HG02885 (cell line): ENCODE data around the gene TMEM35B.
"Not testable (repeated sequence)": the region's sequence is repeated elsewhere in the genome, so short reads cannot be mapped to it uniquely, and the experiment has no call there.

ENCODE experiments used
- ATAC-seq: cut with Tn5 transposase; IDR thresholded peaks from one replicate; pipeline ENCODE4 v1.9.1; 2021; ENCODE audit warnings: mild to moderate bottlenecking; ENCODE audit not compliant: unreplicated experiment, poor library complexity

TMEM35B gene

DNA sequence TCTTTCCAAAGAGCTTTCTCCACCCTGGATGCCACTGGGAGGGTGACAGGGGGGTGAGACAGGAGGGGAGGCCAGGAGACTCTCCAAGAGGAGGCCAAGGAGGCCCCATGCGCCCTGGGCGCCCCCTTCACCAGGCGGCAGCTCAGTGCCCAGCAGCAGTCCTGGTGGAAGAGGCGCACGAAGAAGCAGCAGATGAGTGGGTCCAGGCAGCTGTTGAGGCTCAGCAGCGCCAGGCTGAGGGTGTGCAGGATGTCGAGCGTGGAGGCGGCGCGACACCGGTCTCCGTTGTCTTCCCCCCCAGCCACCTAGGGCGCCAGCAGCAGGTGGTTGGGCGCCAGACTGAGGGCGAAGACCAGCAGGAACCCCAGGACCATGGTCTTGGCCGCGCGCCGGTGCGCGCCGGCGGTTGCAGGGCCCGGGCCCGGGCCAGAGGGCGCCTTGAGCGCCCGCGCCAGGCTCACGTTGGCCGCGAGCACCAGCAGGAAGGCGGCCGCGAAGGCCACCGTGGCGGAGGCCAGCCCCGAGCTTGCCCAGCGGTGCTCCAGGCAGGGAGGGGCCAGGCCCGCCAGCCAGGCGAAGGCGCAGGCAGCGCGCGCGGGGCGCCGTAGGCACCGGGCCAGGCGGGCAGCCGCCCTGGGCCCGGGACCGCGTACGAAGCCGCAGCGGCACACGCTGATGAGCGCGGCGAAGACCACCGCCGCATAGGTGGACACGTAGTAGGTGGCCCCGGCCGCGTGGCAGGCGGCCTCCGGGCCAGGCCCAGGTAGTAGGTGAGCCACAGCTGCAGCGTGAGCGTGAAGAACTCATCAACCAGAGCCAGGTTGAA is 8.6 kb downstream of the TMEM35B start:
- ATAC-seq: no peak

DNA sequence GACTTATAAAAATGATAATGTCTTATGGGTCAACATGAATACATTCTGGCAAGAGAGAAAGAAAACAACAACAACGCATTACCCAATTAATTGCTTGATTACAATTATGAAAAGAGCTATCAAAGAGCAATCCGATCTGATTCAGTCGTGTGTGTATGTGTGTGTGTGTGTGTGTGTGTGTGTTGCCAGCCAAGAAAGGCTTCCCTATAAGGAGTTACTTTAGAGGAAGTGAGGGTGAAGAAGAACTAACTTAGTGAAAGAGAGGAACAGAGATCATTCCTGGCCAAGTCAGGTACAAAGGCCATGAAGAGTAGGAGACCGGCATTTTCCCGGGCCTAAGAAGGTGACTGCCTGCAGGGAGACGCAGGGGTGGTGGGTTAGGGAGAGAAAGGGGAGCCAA is 9.4 kb downstream of the TMEM35B start:
- ATAC-seq: no peak

DNA sequence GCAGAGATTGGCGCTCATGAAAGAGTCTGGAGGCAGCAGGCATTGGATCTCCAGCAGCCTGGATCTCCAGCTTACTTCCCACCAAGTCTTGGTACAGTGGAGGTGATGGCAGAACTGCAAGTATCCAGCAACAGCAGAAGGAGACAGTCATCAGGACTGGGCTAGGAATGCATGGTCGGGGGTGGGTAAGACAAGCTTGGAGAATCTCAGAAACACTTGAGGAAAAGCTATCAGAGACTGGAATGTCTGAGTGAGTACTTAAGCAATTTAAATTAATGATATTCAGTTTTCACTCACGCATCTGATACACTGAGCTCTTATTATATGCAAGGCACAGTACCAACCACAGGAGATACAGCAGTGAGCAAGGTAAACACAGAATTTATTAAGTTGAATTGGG is 9.8 kb downstream of the TMEM35B start:
- no peak for ATAC-seq

DNA sequence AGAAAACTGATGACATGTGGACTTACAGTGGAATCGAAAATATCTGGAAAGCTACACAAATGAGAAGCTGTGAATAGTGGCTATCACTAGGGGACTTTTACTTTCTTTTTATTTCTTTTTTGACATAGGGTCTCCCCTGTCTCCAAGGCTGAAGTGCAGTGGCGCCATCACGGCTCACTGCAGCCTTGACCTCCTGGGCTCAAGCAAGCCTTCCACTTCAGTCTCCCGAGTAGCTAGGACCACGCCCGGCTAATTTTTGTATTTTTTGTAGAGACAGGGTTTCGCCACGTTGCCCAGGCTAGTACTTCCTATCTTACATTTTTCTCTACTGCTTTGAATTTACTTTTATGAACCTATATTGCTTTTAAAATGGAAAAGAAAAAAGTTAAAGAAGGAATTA is 10.5 kb downstream of the TMEM35B start:
- ATAC-seq: no peak

DNA sequence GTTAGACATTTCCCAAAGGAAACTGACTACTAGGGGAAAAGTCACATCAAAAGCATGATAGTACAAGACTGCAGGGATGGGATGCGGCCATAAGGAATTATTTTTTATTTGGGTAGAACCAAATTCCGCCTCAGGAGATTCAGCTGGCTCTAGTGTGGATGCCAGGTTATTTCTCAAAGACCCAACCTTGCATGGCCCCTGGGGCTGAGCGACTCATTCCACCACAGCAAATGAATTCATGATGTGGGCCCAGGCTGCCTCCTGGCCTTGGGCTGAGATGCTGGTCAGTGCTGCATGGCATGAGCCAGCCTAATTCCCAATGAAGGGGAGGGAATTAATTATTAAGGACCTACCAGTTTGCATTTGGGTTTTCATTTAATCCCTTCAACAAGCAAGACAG is 11.8 kb downstream of the TMEM35B start:
- no peak for ATAC-seq

DNA sequence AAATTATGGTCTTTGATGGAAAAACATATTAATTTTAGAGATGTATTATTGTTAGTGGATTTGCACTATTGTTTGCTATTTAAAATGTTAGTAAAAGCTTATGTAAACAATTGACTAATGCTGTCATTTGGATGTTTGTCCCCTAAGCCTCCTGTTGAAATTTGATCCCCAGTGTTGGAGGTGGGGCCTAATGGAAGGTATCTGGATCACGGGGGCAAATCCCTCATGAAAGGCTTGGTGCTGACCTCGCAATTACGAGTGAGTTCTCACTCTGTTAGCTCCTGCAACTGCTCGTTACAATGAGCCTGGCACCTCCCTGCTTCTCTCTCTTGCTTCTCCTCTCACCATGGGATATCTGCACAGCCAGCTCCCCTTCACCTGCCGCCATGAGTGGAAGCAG is 14.3 kb downstream of the TMEM35B start:
- ATAC-seq: no peak

DNA sequence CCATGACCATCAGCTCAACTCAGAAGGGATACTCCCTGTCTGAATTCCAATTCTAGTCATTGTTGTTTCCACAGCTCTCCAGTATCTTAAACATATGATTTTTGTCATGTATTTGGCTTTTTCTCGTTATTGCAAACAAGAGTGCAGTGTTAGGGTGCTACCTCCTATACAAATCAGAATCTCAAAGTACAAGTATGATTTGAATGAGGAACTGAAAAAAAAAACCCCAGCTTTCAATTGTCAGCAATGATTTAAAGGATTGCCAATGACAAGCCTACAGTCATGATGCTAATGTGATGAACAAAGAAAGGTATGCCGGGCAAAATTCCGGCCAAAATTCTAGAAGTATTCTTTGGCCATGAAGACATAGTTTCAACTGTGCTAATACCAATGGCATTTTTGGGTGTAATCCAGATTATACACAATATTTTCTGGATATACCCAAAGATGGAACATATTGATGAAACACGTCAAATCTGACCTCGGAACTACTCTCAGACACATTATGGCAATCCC is 14.9 kb downstream of the TMEM35B start:
- no peak for ATAC-seq

DNA sequence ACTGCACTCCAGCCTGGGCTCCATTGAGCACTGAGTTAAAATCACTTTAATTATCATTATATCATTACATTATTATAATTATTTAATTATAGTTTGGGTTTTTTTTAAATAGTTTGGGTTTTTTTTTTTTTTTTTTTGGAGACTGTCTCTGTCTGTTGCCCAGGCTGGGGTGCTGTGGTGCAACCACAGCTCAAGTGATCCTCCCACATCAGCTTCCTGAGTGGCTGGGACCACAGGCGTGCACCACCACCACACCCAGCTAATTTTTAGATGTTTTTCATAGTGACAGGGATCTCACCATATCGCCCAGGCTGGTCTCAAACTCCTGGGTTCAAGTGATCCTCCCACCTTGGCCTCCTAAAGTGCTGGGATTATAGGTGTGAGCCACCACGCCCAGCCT is 16.9 kb downstream of the TMEM35B start:
- ATAC-seq: not testable (repeated sequence)

DNA sequence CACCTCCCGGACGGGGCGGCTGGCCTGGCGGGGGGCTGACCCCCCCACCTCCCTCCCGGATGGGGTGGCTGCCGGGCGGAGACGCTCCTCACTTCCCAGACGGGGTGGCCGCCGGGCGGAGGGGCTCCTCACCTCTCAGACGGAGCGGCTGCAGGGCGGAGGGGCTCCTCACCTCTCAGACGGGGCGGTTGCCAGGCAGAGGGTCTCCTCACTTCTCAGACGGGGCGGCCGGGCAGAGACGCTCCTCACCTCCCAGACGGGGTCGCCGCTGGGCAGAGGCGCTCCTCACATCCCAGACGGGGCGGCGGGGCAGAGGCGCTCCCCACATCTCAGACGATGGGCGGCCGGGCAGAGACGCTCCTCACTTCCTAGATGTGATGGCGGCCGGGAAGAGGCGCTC is 17.5 kb downstream of the TMEM35B start:
- not testable (repeated sequence) for ATAC-seq

DNA sequence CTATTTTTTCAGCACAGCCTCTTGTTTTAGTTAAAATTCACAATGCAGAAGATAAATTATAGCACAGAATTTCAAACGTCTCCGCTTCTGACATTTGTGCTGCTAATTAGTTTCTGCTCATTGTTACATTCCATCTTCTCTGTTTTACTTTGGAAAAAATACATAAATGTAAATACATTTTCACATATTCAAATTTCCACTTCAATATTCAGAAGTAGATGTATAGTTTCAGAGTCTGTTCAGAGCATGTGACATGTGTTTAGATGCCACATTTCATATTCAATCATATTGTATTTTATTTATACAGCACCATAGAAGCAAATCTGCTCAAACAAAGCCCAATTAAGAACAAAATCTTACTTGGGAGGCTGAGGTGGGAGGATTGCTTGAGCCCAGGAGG is 19.6 kb downstream of the TMEM35B start:
- ATAC-seq: no peak

DNA sequence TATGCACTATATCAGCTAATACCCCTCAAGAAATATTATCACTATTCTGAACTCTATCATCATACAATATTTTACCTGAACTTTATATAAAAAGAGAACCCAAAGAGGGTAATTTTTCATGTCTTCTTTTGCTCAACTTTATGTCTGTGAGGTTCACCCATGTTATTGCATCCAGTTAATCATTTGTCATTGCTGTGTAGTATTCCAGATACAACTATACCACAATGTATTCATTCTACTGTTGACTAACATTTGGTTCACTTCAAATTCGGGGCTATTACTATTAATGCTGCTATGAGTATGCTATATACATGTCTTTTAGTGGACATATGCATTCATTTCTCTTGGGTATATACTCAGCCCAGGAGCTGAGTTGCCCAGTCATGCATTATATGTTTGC is 34.7 kb downstream of the TMEM35B start:
- ATAC-seq: no peak

DNA sequence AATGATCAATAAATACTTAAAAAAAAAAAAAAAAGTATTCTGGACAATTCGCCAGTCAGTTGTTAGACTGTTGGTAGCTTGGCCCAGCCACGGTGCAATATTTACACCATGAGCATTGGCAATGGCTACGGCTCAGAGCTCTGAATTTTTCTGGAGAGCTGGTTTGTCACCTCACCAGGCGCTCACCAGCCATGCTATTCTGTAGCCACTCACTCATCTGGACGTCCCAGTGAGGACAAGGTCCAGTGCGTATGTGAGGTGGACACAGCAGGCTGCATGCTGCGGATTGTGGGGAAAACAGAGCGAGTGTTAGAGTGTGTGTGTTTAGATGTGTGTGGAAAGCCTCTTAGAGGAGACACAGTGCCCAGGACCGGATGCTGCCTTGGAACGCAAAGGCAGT is 36.4 kb downstream of the TMEM35B start:
- ATAC-seq: not testable (repeated sequence)

DNA sequence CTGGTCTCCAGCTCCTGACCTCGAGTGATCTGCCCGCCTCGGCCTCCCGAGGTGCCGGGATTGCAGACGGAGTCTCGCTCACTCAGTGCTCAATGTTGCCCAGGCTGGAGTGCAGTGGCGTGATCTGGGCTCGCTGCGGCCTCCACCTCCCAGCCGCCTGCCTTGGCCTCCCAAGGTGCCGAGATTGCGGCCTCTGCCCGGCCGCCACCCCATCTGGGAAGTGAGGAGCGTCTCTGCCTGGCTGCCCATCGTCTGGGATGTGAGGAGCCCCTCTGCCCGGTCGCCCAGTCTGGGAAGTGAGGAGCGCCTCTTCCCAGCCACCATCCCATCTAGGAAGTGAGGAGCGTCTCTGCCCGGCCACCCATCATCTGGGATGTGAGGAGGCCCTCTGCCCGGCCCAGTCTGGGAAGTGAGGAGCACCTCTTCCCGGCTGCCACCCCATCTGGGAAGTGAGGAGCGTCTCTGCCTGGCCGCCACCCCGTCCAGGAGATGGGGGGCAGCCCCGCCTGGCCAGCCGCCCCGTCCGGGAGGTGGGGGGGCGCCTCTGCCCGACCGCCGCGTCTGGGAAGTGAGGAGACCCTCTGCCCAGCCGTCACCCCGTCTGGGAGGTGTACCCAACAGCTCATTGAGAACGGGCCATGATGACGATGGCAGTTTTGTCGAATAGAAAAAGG is 37.4 kb downstream of the TMEM35B start:
- not testable (repeated sequence) for ATAC-seq

DNA sequence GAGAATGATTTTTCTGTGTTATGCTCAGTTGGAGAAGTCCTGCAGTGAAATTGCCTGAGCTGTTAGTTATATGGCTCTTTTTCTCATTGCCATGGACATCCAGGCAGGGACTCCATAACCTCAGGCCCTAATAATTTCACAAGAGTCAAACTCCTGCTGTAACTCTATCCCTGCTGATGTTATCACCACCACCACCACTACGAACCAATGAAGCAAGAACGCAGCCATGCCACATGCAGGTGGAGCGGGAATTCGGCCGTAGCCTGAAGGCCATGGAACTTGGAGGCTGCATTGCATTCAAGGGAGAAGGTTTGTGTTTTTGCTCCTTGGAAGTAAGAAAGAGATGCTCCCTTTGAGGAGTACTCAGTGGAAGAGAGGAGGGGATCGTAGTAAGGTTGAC is 38.9 kb downstream of the TMEM35B start:
- no peak for ATAC-seq

DNA sequence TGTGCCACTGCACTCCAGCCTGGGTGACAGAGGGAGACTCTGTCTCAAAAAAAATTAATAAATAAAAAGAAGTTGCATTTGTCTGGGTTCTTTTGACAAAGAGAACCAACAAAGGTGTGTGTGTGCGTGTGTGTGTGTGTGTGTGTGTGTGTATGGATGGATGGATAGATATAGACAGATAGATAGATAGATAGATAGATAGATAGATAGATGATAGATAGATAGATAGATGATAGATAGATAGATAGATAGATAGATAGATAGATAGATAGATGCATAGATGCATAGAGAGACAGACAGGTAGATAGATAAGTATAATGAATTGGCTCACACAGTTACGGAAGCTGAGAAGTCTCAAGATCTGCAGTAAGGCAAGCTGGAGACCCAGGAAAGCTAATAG is 43.3 kb downstream of the TMEM35B start:
- ATAC-seq: not testable (repeated sequence)
